GM21529 (cell line): Measurements from ENCODE around the gene ELMOD2.
"Not testable (repeated sequence)": the region's sequence is repeated elsewhere in the genome, so short reads cannot be mapped to it uniquely, and the experiment has no call there.

Experiments
- ATAC-seq: cut with Tn5 transposase; IDR thresholded peaks from one replicate; pipeline ENCODE4 v1.9.1; 2021; ENCODE audit not compliant: unreplicated experiment

Gene ELMOD2

GRCh38 chr4:140523857-140524742 lies at the start of gene ELMOD2:
Gene ELMOD2, plus strand, starts transcription at chr4:140524168. Its CDS starts 1,261 bp downstream, at chr4:140525429.
- ATAC-seq: peak; percentile 100

- ATAC-seq: no peak
Observed at GRCh38 chr4:140483445-140483844, 40.5 kb upstream of the ELMOD2 start.

GRCh38 chr4:140485939-140486338 lies 38.0 kb upstream of the ELMOD2 start:
- ATAC-seq: no peak

- ATAC-seq: no peak
Observed at GRCh38 chr4:140497405-140497746, 26.6 kb upstream of the ELMOD2 start.

GRCh38 chr4:140497747-140498636 lies 26.0 kb upstream of the ELMOD2 start, which contains the start of gene MGAT4D:
Gene MGAT4D, minus strand, starts transcription at chr4:140498293. Its CDS starts 71 bp downstream, at chr4:140498222.
- ATAC-seq: no peak

- no peak for ATAC-seq
Observed at GRCh38 chr4:140499391-140499790, 24.6 kb upstream of the ELMOD2 start.

- no peak for ATAC-seq
Observed at GRCh38 chr4:140504261-140504660, 19.7 kb upstream of the ELMOD2 start.

- ATAC-seq: not testable (repeated sequence)
Observed at GRCh38 chr4:140513765-140514164, 10.2 kb upstream of the ELMOD2 start.

GRCh38 chr4:140515423-140515822 lies 8.5 kb upstream of the ELMOD2 start:
- ATAC-seq: no peak

- peak; percentile 20 for ATAC-seq
Observed at GRCh38 chr4:140523370-140523856, 555 bp upstream of the ELMOD2 start.

GRCh38 chr4:140529434-140529833 lies 5.5 kb downstream of the ELMOD2 start:
- ATAC-seq: no peak

GRCh38 chr4:140533951-140534480 lies 10.0 kb downstream of the ELMOD2 start:
- no peak for ATAC-seq

GRCh38 chr4:140556372-140557085 lies 32.6 kb downstream of the ELMOD2 start:
- peak; percentile 100 for ATAC-seq

- no peak for ATAC-seq
Observed at GRCh38 chr4:140557831-140558435, 34.0 kb downstream of the ELMOD2 start.

- no peak for ATAC-seq
Observed at GRCh38 chr4:140559696-140560095, 35.7 kb downstream of the ELMOD2 start.

- ATAC-seq: no peak
Observed at GRCh38 chr4:140568507-140569306, 44.7 kb downstream of the ELMOD2 start, which contains the start of gene UCP1. Gene UCP1, minus strand, starts transcription at chr4:140568961. Its CDS starts 232 bp downstream, at chr4:140568729.

GRCh38 chr4:140569307-140569638 lies 45.3 kb downstream of the ELMOD2 start:
- no peak for ATAC-seq

- no peak for ATAC-seq
Observed at GRCh38 chr4:140571620-140572019, 47.7 kb downstream of the ELMOD2 start.

- ATAC-seq: no peak
Observed at GRCh38 chr4:140575489-140575888, 51.5 kb downstream of the ELMOD2 start.
